ENCODE results near the gene TOMT. TPM values are rescaled to one million over a fixed set of nuclear protein-coding genes. Genes with fewer than 3 reads are reported as not detected.

TOMT gene
- total RNA-seq, 1 donor from 2014 or later: not detected

Other genes with a start within 250 kb of the TOMT start
- gene DEFB131B, start 227.5 kb upstream of the TOMT start, total RNA-seq (ENCODE audit: insufficient read depth, low replicate concordance): not detected
- gene XNDC1N, start 177.3 kb upstream of the TOMT start, total RNA-seq (ENCODE audit: insufficient read depth, low replicate concordance): 35.6 TPM
- 30.1 TPM for gene RNF121, start 176.9 kb upstream of the TOMT start, total RNA-seq (ENCODE audit: insufficient read depth, low replicate concordance)
- 6.0 TPM for gene IL18BP, start 107.0 kb upstream of the TOMT start, total RNA-seq (ENCODE audit: insufficient read depth, low replicate concordance)
- 145 TPM for gene NUMA1, start 25.4 kb upstream of the TOMT start, total RNA-seq (ENCODE audit: insufficient read depth, low replicate concordance)
- 1.4 TPM for gene LRRC51, start 25.1 kb upstream of the TOMT start, total RNA-seq (ENCODE audit: insufficient read depth, low replicate concordance)
- gene LAMTOR1, start 2.6 kb upstream of the TOMT start, total RNA-seq (ENCODE audit: insufficient read depth, low replicate concordance): 57.1 TPM
- gene ANAPC15, start 6.8 kb downstream of the TOMT start, total RNA-seq (ENCODE audit: insufficient read depth, low replicate concordance): 2.2 TPM
- not detected for gene FOLR3, start 29.8 kb downstream of the TOMT start, total RNA-seq (ENCODE audit: insufficient read depth, low replicate concordance)
- 5.1 TPM for gene FOLR1, start 86.2 kb downstream of the TOMT start, total RNA-seq (ENCODE audit: insufficient read depth, low replicate concordance)
- gene FOLR2, start 110.9 kb downstream of the TOMT start, total RNA-seq (ENCODE audit: insufficient read depth, low replicate concordance): 29.9 TPM
- gene INPPL1, start 118.8 kb downstream of the TOMT start, total RNA-seq (ENCODE audit: insufficient read depth, low replicate concordance): 34.4 TPM
- 1.2 TPM for gene PHOX2A, start 138.3 kb downstream of the TOMT start, total RNA-seq (ENCODE audit: insufficient read depth, low replicate concordance)

Measured in umbilical cord (tissue), 1 donor.